K562 (cell line): Measurements from ENCODE around the gene UBA7. TPM values are rescaled to one million over a fixed set of nuclear protein-coding genes. Genes with fewer than 3 reads are reported as not detected.
A peak's percentile ranks its signal among the peaks of the same experiment; 100 is the strongest.

Experiments used
- ATAC-seq: fragments of 200-7000 bp; cut with Tn5 transposase; 3 replicates; pipeline ENCODE4 v1.9.1; 2020; ENCODE audit warnings: moderate library complexity
- BruUV-seq: library from RNA; stranded (reverse); fragments of 400-500 nt; replicated peaks from 2 replicates; lab custom pipeline; 2021; lab: Mats Ljungman, UMichigan
- CTCF ChIA-PET: fragments of 300-600 bp; formaldehyde crosslinking; extraction: SDS; loops from one replicate; lab custom pipeline; 2021; ENCODE audit warnings: low intra/inter-chr PET ratio; lab: Yijun Ruan, JAX
- POLR2A ChIA-PET: fragments of 300-600, 350-650 bp; sonication (Branson Sonifier 250); formaldehyde crosslinking; extraction: SDS; loops from one replicate; lab custom pipeline; 2021; ENCODE audit warnings: antibody characterized with exemption, inconsistent platforms; lab: Yijun Ruan, JAX
- DNase-seq, 4 experiments: peaks; one replicate each; pipeline versions ENCODE4 v3.0.0 to v3.0.0-alpha.2; 2011 to 2018; ENCODE audit warnings: low spot score in 3 of 4, mixed read lengths in 3 of 4; ENCODE audit errors: extremely low read depth in 1 of 4
- FAIRE-seq: peaks from 2 replicates; lab custom pipeline; 2011; peaks lifted over from hg19 to GRCh38; lab: Jason Lieb, UNC
- H2AFZ ChIP-seq: 2 replicates; pipeline ENCODE4 v1.6.0; 2011; ENCODE audit warnings: low read depth, low read length, control low read depth, inconsistent platforms
- H3K27ac ChIP-seq: fragments of 200-600 bp; 3 replicates; pipeline ENCODE4 v1.8.0; 2011; ENCODE audit warnings: low read depth, mild to moderate bottlenecking, control low read depth, inconsistent platforms, low read length, moderate library complexity, mixed read lengths; ENCODE audit errors: extremely low read depth
- H3K27me3 ChIP-seq, 2 experiments: fragments of 300-600 bp in 1 of 2; 2 replicates in 1 of 2; 3 replicates in 1 of 2; pipeline versions ENCODE4 v1.6.0 to v1.8.0; 2011; ENCODE audit warnings: inconsistent platforms in 2 of 2, low read length in 2 of 2, mild to moderate bottlenecking in 1 of 2, mixed read lengths in 1 of 2, moderate library complexity in 1 of 2; ENCODE audit not compliant: control insufficient read depth in 2 of 2, insufficient read depth in 2 of 2
- H3K36me3 ChIP-seq: fragments of 300-600 bp; 3 replicates; pipeline ENCODE4 v1.8.0; 2011; ENCODE audit warnings: mild to moderate bottlenecking, low read length, inconsistent platforms; ENCODE audit not compliant: control insufficient read depth, insufficient read depth
- H3K4me1 ChIP-seq, 2 experiments: fragments of 200-600 bp in 1 of 2; replicated peaks in 1 of 2; 2 replicates in 1 of 2; 3 replicates in 1 of 2; pipeline versions ENCODE4 v1.5.1 to v1.8.0; 2011; ENCODE audit warnings: inconsistent platforms in 2 of 2, low read length in 2 of 2, mild to moderate bottlenecking in 1 of 2, mixed read lengths in 1 of 2, moderate library complexity in 1 of 2; ENCODE audit not compliant: control insufficient read depth in 2 of 2, insufficient read depth in 2 of 2
- H3K4me2 ChIP-seq: 2 replicates; pipeline ENCODE4 v1.6.1; 2011; ENCODE audit warnings: low read length, control low read depth, inconsistent platforms, mixed read lengths; ENCODE audit not compliant: insufficient read depth
- H3K4me3 ChIP-seq: fragments of 200-600 bp; sonication (generic), shearing (Covaris generic); 2 replicates; pipeline ENCODE4 v1.5.1; 2016; ENCODE audit warnings: control low read depth, inconsistent platforms
- H3K79me2 ChIP-seq: fragments of 200-600 bp; 3 replicates; pipeline ENCODE4 v1.8.0; 2011; ENCODE audit warnings: low read length, inconsistent platforms; ENCODE audit not compliant: control insufficient read depth, insufficient read depth
- H3K9ac ChIP-seq, 2 experiments: 2 replicates each; pipeline versions ENCODE4 v1.6.0 to v1.6.1; 2011; ENCODE audit warnings: low read depth in 2 of 2, low read length in 2 of 2, control low read depth in 1 of 2, inconsistent platforms in 1 of 2, mild to moderate bottlenecking in 1 of 2, mixed read lengths in 1 of 2; ENCODE audit not compliant: insufficient read depth in 1 of 2
- H3K9me1 ChIP-seq: one replicate; pipeline ENCODE4 v1.6.0; 2011; ENCODE audit warnings: inconsistent platforms, mild to moderate bottlenecking, low read length, moderate library complexity; ENCODE audit not compliant: control insufficient read depth, insufficient read depth
- H3K9me3 ChIP-seq: replicated peaks from 2 replicates; pipeline ENCODE4 v1.5.1; 2011; ENCODE audit warnings: low read depth, low read length, inconsistent platforms; ENCODE audit not compliant: control insufficient read depth, insufficient read depth
- H4K20me1 ChIP-seq: replicated peaks from 2 replicates; pipeline ENCODE4 v1.6.1; 2011; ENCODE audit warnings: low read length, inconsistent platforms, mixed read lengths; ENCODE audit not compliant: control insufficient read depth, insufficient read depth
- CC2D1A ChIP-seq: fragments of 450-650 bp; IDR thresholded peaks from 2 replicates; pipeline ENCODE4 v1.6.1; 2017; ENCODE audit warnings: mild to moderate bottlenecking
- EHMT2 ChIP-seq: fragments of 450-650 bp; IDR thresholded peaks from 2 replicates; pipeline ENCODE4 v1.6.1; 2018; ENCODE audit warnings: antibody characterized with exemption
- ELF1 ChIP-seq: fragments of 200-800 bp; sonication (Bioruptor generic); IDR thresholded peaks from 2 replicates; pipeline ENCODE4 v1.6.1; 2016; ENCODE audit warnings: missing genetic modification characterization, missing compliant biosample characterization
- ETV1 ChIP-seq: fragments of 450-650 bp; conservative IDR thresholded peaks from 2 replicates; pipeline ENCODE4 v1.6.1; 2016; ENCODE audit warnings: missing genetic modification characterization, control low read depth, low read depth, missing compliant biosample characterization
- FOXA1 ChIP-seq: fragments of 450-650 bp; IDR thresholded peaks from 2 replicates; pipeline ENCODE4 v1.6.1; 2016; ENCODE audit warnings: mild to moderate bottlenecking, borderline replicate concordance
- FOXA3 ChIP-seq, 2 experiments: fragments of 450-650 bp in 1 of 2; sonication (generic) in 1 of 2; formaldehyde crosslinking; IDR thresholded peaks in 1 of 2; conservative IDR thresholded peaks in 1 of 2; 2 replicates each; pipeline versions ENCODE4 v1.4.0 to v1.8.0; 2020 to 2022; ENCODE audit warnings: mild to moderate bottlenecking in 2 of 2, missing genetic modification reagents in 1 of 2
- MAZ ChIP-seq, 2 experiments: fragments of 450-650 bp in 1 of 2; sonication (generic) in 1 of 2; formaldehyde crosslinking; IDR thresholded peaks in 1 of 2; conservative IDR thresholded peaks in 1 of 2; 2 replicates each; pipeline versions ENCODE4 v1.4.0 to v1.5.0; 2020; ENCODE audit warnings: mild to moderate bottlenecking in 1 of 2, missing genetic modification reagents in 1 of 2
- PTBP1 ChIP-seq: fragments of 200-400 bp; formaldehyde crosslinking; IDR thresholded peaks from 2 replicates; pipeline ENCODE4 v1.6.1; 2017; ENCODE audit warnings: low read depth, low read length
- SMARCA4 ChIP-seq: fragments of 450-650 bp; IDR thresholded peaks from 2 replicates; pipeline ENCODE4 v1.6.1; 2016
- USF2 ChIP-seq: sonication (generic); formaldehyde crosslinking; IDR thresholded peaks from 2 replicates; pipeline ENCODE4 v1.5.0; 2020; ENCODE audit warnings: missing genetic modification reagents
- ZBTB7A ChIP-seq: IDR thresholded peaks from 2 replicates; pipeline ENCODE4 v1.6.1; 2011; ENCODE audit warnings: low read depth, mild to moderate bottlenecking, low read length, moderate library complexity, borderline replicate concordance; ENCODE audit not compliant: control insufficient read depth
- ZC3H4 ChIP-seq: sonication (generic); formaldehyde crosslinking; IDR thresholded peaks from 2 replicates; pipeline ENCODE4 v1.9.0; 2021; ENCODE audit warnings: missing genetic modification reagents, borderline replicate concordance
- ZNF212 ChIP-seq: fragments of 450-650 bp; formaldehyde crosslinking; IDR thresholded peaks from 2 replicates; pipeline ENCODE4 v1.4.0; 2020; ENCODE audit warnings: mild to moderate bottlenecking
- ZNF589 ChIP-seq: fragments of 200-800 bp; sonication (Bioruptor generic); IDR thresholded peaks from 2 replicates; pipeline ENCODE4 v1.6.1; 2016; ENCODE audit warnings: low read depth, missing genetic modification characterization, missing compliant biosample characterization
- WGBS: fragments of 100-300 bp; shearing (Covaris generic); methylation state at CpG from one replicate; pipeline ENCODE4 v1.1.6; 2016; ENCODE audit warnings: low coverage, mixed read lengths; ENCODE audit not compliant: insufficient coverage; ENCODE audit errors: missing lambda C conversion rate; 5-methylcytosine and 5-hydroxymethylcytosine counted together
- in situ Hi-C: fragments of 300-500 bp; cut with MboI; formaldehyde crosslinking; loops from 4 replicates; pipeline ENCODE4 v1.15.0; 2018; ENCODE audit warnings: inconsistent platforms, mixed read lengths
- intact Hi-C: fragments of 100-400 bp; cut with micrococcal nuclease; formaldehyde crosslinking; loops from 2 replicates; pipeline ENCODE4 v1.14.2; 2022
- polyA plus RNA-seq, 8 experiments: library from polyadenylated mRNA; depleted of rRNA in 4 of 8; stranded (reverse) in 5 of 8; unstranded in 3 of 8; fragments of >200 nt; fragmentation: Nextera tagmentation in 2 of 8; fragmentation: Illumina TruSeq in 1 of 8; extraction: Ambion mirVana in 2 of 8; extraction: Trizol in 1 of 8; gene quantifications; 2 replicates each; pipeline versions ENCODE4 v1.2.1 to v1.2.3, GENCODE V29; 2011 to 2014; ENCODE audit warnings: inconsistent platforms in 1 of 8, missing spikeins in 1 of 8
- total RNA-seq, 7 experiments: library from RNA; depleted of rRNA in 6 of 7; stranded (reverse); fragments of >200 nt in 6 of 7; fragmentation: Illumina TruSeq in 2 of 7; extraction: Trizol in 2 of 7; gene quantifications; 2 replicates each; pipeline versions ENCODE4 v1.2.1 to v1.2.3, GENCODE V29; 2011 to 2021; ENCODE audit warnings: low replicate concordance in 1 of 7
- TF ChIP-seq, protein P1 (sequence below), 3 experiments: fragments of 200-800 bp in 1 of 3; sonication (Bioruptor generic) in 1 of 3; sonication (generic) in 1 of 3; formaldehyde crosslinking in 1 of 3; IDR thresholded peaks; 2 replicates each; pipeline versions ENCODE4 v1.6.1 to v1.8.0; 2016 to 2022; ENCODE audit warnings: mild to moderate bottlenecking in 2 of 3, missing compliant biosample characterization in 2 of 3, missing genetic modification characterization in 2 of 3, missing genetic modification reagents in 1 of 3
- TF ChIP-seq, protein P2 (sequence below): sonication (generic); formaldehyde crosslinking; IDR thresholded peaks from 2 replicates; pipeline ENCODE4 v1.8.0; 2022; ENCODE audit warnings: missing genetic modification reagents, mild to moderate bottlenecking, moderate library complexity, borderline replicate concordance

Gene UBA7
- total and polyA plus RNA-seq, 9 of the 15 experiments (the other 6 are each of a cell fraction or from before 2014, with no cell fraction given), result 0.17 to 3.3 (median 2.0) TPM

GRCh38 chr3:49805897-49806701 is 7.7 kb downstream of the UBA7 start:
- peaks cover 9% of the 10 kb centered on the region; the same call in 2 of the 3 replicates for H3K36me3 ChIP-seq
- DNase-seq (peak; percentile 31 to 84 (median 50)), FAIRE-seq (peak; percentile 65), ATAC-seq (peak; percentile 51)
- peaks cover 43 to 64% of the 10 kb centered on the region in 2 experiments for H3K4me1 ChIP-seq
- H3K4me2 ChIP-seq, result peak overlapping the region; percentile 53
- ChIA-PET CTCF (no interaction called here), POLR2A (interaction anchor here (0.5 to 1.4 kb wide), 4 partner anchors 11 to 155 kb away, joined by 3 to 5 read pairs (median 4); partner anchors contain the start of gene IP6K1)
- no peaks in the 10 kb centered on the region for H3K9me3 ChIP-seq
- peaks cover 2% of the 10 kb centered on the region for H3K9me1 ChIP-seq
- H2AFZ ChIP-seq, result 0 out of 2 replicates have a peak overlapping the region, but pooled peaks have one; percentile 50
- no peaks in the 10 kb centered on the region for H4K20me1 ChIP-seq
- no peak overlapping the region; the same call in 1 of the 2 replicates for H3K4me3 ChIP-seq
- peak overlapping the region; percentile 46 to 85 for H3K9ac ChIP-seq
- BruUV-seq, result no TSS peak
- in situ Hi-C loops (no loop called here), intact Hi-C loops (no loop called here)
- H3K79me2 ChIP-seq, result peaks cover 23% of the 10 kb centered on the region
- 8% methylated on average over 5 of the region's 11 CpGs for WGBS
- H3K27ac ChIP-seq, result peak overlapping the region; percentile 75
- H3K27me3 ChIP-seq, result no peaks in the 10 kb centered on the region
- TF ChIP-seq, protein P1, sequence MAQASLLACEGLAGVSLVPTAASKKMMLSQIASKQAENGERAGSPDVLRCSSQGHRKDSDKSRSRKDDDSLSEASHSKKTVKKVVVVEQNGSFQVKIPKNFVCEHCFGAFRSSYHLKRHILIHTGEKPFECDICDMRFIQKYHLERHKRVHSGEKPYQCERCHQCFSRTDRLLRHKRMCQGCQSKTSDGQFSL (CRISPR knock-in tag; IDR thresholded peaks at IDR 0.05), result 0 out of 2 replicates have a peak, but pooled peaks have one; percentile 36
- TF ChIP-seq, protein P1 (tag; IDR thresholded peaks at IDR 0.05), result peak in 1 of 2 experiments; percentile 57; a peak in 1 of 4 replicates
- peak; percentile 31; the same call in 1 of the 2 replicates for TF ChIP-seq CC2D1A
- no peak for TF ChIP-seq ZC3H4 (CRISPR knock-in tag)
- TF ChIP-seq ZNF212 (CRISPR knock-in tag), result no peak
- TF ChIP-seq, protein P2, sequence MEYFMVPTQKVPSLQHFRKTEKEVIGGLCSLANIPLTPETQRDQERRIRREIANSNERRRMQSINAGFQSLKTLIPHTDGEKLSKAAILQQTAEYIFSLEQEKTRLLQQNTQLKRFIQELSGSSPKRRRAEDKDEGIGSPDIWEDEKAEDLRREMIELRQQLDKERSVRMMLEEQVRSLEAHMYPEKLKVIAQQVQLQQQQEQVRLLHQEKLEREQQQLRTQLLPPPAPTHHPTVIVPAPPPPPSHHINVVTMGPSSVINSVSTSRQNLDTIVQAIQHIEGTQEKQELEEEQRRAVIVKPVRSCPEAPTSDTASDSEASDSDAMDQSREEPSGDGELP (CRISPR knock-in tag), result peak; percentile 70
- TF ChIP-seq FOXA3 (CRISPR knock-in tag; conservative IDR thresholded peaks at IDR 0.05 in 1 of 2, IDR thresholded peaks at IDR 0.05 in 1 of 2), result no peak
- TF ChIP-seq EHMT2, result no peak
- no peak for TF ChIP-seq MAZ (CRISPR knock-in tag; conservative IDR thresholded peaks at IDR 0.05 in 1 of 2, IDR thresholded peaks at IDR 0.05 in 1 of 2)
- peak; percentile 44 for TF ChIP-seq ETV1 (tag)
- TF ChIP-seq ZNF589, result no peak
- peak; percentile 47; the same call in 1 of the 2 replicates for TF ChIP-seq USF2
- peak; percentile 68; the same call in 1 of the 2 replicates for TF ChIP-seq ZBTB7A
- no peak for TF ChIP-seq ELF1 (tag)
- TF ChIP-seq SMARCA4, result peak; percentile 75
- TF ChIP-seq PTBP1, result no peak
- no peak for TF ChIP-seq FOXA1
